LHCN-M2 (cell line): ENCODE results near the gene CST11. TPM values are rescaled to one million over a fixed set of nuclear protein-coding genes. Genes with fewer than 3 reads are reported as not detected.

ENCODE experiments used
- DNase-seq: peaks from one replicate; pipeline ENCODE4 v3.0.0-alpha.2; 2012; ENCODE audit warnings: low read depth
- total RNA-seq: library from RNA; depleted of rRNA; stranded (reverse); fragments of >200 nt; gene quantifications from 2 replicates; pipeline ENCODE4 v1.2.3, GENCODE V29; 2014

Gene CST11
- total RNA-seq, 1 experiment from 2014 or later, result not detected

GRCh38 chr20:23420943-23421931 lies 31.4 kb downstream of the CST11 start, which contains the start of gene NAPB:
NAPB (minus strand) TSS chr20:23421488; CDS start chr20:23421402, 86 bp downstream.
- peak; percentile 88 for DNase-seq

DNA sequence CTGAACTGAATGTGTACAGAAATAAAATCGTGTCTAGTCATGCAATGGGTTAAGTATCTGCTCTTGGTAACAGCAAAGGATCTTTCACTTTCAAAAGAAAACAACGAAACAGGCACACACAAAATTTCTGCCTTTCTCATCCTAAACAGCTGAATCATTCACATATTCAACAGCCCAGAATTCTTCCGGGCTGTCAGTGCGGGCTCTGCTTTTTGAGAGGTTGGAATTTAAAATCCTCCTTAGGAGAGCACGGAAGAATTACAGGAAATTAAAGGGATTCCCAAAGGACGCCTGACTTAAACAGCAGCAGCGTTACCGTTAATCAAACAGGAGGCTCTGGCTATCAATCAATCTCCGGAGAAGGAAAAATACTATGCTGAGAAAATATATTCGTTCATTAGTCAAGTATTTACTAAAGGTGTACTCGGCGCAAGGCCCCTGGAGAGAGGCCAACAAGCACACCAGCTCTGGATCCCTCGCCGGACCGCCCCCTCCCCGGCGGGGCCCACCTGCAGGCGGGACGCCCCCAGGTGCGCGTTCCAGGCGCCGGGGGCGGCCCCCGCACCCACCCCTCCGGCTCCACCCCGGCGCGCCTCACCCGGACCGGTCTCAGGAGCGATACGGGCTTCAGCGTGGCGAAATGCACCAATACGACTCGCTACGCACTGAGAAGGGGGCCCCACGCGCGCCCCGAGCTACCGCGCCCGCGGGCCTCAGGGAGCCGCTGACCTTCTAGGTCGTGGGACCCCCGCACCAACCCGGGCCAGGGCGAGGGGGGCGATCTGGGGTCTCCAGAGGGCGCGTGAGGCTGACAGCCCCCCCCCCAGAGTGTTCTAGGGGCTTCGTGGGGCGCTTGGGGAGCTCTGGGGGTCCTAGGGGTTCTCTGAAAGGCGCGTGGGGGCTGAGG lies 32.4 kb downstream of the CST11 start:
- DNase-seq, result peak; percentile 73

GRCh38 chr20:23419657-23419994 lies 33.0 kb downstream of the CST11 start:
- DNase-seq, result no peak

- DNase-seq, result no peak
Observed at GRCh38 chr20:23417861-23418260, 34.8 kb downstream of the CST11 start.

DNA sequence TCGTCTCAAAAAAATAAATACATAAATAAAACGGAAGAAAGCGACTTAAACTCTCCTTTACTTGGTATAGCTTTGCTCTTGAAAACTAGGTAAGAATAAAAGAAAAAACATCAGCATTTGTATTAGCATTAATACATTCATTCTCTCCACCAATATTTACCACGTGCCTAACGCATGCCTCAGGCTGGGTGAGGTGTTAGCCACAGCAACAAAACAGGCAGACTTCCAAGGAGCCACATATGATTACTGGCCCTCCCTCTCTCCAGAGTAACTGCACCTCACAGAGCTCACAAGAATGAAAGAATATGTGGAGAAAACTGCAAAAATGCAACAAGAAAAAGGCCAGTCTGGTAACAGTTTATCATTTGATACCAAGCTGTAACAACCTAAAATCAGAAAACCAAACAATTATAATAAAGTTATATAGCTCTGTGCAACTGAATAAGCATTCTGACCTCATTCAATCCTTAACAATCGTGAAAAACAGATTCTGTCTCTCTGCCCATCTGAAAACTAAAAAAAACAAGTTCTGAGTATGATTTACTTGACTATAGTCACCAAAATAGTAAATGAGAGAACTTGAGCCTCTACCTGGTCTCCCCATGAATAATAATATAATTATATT lies 36.6 kb downstream of the CST11 start:
- no peak for DNase-seq

- DNase-seq, result no peak
Observed at GRCh38 chr20:23415555-23415954, 37.1 kb downstream of the CST11 start.

GRCh38 chr20:23414526-23415188 lies 38.0 kb downstream of the CST11 start:
- no peak for DNase-seq

- no peak for DNase-seq
Observed at GRCh38 chr20:23413862-23414422, 38.7 kb downstream of the CST11 start.

DNA sequence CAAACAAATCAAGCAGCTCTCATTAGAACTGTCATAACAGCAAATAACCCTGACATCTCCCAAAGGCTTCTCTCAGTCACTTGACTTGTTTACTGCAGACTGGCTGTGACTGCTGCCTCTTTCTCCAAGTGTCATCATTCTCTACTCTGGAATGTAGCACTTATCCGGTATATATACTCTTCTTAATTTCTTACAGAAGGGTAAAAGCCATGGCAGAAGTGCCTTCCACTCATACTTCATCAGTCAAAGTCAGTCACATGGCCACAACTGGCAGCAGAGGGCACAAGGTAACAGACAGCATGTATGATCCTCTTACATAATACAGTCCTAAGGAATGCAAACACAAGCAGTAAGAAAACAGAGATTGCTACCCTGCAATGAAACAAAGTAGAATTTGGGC lies 40.6 kb downstream of the CST11 start:
- peak; percentile 24 for DNase-seq

DNA sequence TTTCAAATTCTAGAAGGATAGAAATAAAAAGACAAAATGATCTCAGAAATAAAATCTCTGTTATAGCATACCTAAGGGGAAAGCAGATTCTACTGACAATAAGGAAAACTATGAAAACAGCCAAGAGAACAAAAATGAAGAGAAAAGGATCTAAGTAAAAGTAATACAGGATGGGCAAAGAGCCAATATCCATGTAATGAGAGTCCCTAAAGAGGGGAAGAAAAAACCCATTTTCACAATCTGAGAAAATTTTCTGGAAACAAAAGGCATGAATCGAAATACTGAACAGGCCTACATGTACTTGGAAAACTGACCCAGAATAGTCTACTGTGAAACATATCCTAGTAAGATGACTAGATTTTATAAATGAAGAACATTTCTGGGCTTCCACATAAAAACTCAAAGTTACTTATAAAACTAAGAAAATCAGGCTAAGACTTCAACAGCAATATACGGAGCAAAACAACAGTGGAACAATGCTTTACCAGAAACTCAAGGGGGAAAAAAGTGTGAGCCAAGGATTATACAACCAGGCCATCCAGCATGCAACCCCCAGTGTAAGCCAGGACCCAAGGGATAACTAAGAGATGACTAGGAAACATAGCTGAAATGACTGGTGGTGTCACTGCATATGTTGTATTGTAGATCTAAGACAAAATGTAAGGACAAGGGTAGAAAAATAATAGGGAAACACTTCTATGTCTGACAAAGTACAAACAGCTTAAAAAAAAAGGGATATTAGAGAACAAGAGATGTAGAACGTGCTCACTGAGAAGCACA lies 41.6 kb downstream of the CST11 start:
- DNase-seq, result no peak

DNA sequence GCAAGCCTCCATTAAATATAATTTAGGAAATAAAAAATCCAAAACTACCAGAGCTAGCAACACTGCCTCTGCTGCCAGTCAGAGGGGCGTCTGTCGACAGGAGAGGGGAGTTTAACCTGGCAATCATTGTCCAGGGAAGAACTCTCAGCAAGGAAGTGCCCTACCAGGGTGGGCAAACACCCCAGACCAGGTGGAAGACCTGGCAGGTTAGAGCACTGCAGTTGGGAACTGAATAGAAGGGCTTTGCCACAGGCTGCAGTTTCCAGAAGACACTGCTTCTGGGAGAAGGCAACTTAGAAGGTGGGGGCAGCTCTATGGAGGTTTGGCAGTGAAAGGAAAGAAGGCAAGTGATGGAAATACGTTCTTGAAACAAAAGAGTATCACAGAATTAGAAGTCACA lies 42.9 kb downstream of the CST11 start:
- no peak for DNase-seq

- no peak for DNase-seq
Observed at GRCh38 chr20:23408957-23409356, 43.7 kb downstream of the CST11 start.

DNA sequence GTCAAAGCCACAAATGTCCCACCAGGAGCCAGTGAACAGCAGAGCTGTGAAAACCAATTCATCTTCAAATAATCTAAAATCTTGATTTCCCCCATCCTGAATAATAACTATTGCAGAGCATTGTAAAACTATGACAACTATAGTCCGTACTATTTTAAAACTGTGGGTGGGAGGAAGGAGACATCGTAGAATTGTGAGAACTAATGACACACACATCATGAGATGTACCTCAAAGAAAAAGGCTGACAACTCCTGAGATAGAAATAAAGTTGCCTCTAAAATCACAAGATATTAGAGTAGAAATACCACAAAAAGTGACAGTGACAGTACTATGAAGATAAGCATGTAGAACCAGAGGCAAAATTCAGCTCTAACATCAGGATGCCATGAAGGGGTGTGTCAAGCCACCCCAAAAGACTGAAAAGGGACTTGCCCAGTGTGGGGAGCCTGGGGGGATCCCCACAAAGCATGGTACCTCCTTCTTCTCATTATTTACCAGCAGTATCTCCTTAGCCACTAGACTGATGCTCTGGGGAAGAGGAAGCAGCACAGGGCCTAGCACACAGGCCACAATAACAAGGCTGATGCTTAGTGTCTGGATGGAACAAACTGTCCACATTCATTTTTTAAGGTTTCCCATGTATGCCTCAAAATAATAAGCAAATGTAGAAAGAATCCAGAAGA lies 44.8 kb downstream of the CST11 start:
- no peak for DNase-seq

DNA sequence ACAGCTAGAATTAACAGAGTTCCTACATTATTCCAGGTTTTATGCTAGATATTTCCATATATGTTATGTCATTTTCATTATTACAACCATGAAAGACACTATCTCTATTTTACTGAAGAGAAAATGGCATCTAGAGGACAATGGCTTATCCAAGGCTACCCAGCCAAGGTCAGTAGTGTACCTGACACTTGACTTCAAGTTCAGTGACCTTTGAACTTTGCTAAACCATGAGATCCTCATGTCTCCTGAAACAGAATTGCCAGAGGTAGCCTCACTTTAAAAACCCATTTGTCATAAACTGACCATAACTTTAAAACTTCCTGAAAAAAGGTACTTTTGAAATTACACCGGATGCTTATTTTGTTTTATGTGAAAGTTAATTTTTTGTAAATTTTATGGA lies 45.8 kb downstream of the CST11 start:
- no peak for DNase-seq

- peak; percentile 34 for DNase-seq
Observed at GRCh38 chr20:23404196-23404595, 48.5 kb downstream of the CST11 start.

- DNase-seq, result no peak
Observed at GRCh38 chr20:23403751-23404150, 48.9 kb downstream of the CST11 start.

GRCh38 chr20:23401051-23401450 lies 51.6 kb downstream of the CST11 start:
- no peak for DNase-seq
